Measurements from ENCODE around the gene NOTCH3. TPM values are rescaled to one million over a fixed set of nuclear protein-coding genes. Genes with fewer than 3 reads are reported as not detected.

Gene NOTCH3
- total RNA-seq, 1 experiment from 2014 or later = 164 TPM

- peaks cover 37% of the 10 kb centered on the region in 2 experiments for H3K4me1 Mint-ChIP-seq
- H2BK20ac ChIP-seq (ENCODE audit: low read depth, low read length, poor library complexity, severe bottlenecking) = no peak overlapping the region
- H2BK12ac ChIP-seq (ENCODE audit: insufficient read length, low read depth, low read length) = no peak overlapping the region
- H2BK5ac ChIP-seq (ENCODE audit: insufficient read length, low read length) = no peak overlapping the region
- H3K14ac ChIP-seq (ENCODE audit: insufficient read depth, low read length) = no peak overlapping the region
- no peak for DNase-seq
- H3K9me3 Mint-ChIP-seq = no peaks in the 10 kb centered on the region; a peak in 1 of 5 replicates
- H3K79me2 ChIP-seq (ENCODE audit: insufficient read depth, low read length) = peaks cover 12% of the 10 kb centered on the region; the same call in 1 of the 2 replicates
- H4K5ac ChIP-seq (ENCODE audit: insufficient read length, low read depth, low read length) = no peak overlapping the region
- H2AK5ac ChIP-seq (ENCODE audit: insufficient read length, low read length) = no peak overlapping the region
- peak overlapping the region in 2 of 3 experiments; percentile 51 to 96; a peak in 5 of 7 replicates for H3K27ac Mint-ChIP-seq
- no peaks in the 10 kb centered on the region for H3K79me1 ChIP-seq (ENCODE audit: insufficient read depth, low read depth, low read length, poor library complexity, severe bottlenecking)
- no peaks in the 10 kb centered on the region for H3K27me3 ChIP-seq (ENCODE audit: insufficient read depth, low read length)
- H3K4me3 Mint-ChIP-seq = peak overlapping the region; percentile 79 to 81
- H3K9me3 ChIP-seq (ENCODE audit: control insufficient read depth, low read depth, low read length) = no peaks in the 10 kb centered on the region
- no peaks in the 10 kb centered on the region for H4K20me1 ChIP-seq (ENCODE audit: control insufficient read depth, insufficient read depth, insufficient read length)
- TF ChIP-seq, protein P1, sequence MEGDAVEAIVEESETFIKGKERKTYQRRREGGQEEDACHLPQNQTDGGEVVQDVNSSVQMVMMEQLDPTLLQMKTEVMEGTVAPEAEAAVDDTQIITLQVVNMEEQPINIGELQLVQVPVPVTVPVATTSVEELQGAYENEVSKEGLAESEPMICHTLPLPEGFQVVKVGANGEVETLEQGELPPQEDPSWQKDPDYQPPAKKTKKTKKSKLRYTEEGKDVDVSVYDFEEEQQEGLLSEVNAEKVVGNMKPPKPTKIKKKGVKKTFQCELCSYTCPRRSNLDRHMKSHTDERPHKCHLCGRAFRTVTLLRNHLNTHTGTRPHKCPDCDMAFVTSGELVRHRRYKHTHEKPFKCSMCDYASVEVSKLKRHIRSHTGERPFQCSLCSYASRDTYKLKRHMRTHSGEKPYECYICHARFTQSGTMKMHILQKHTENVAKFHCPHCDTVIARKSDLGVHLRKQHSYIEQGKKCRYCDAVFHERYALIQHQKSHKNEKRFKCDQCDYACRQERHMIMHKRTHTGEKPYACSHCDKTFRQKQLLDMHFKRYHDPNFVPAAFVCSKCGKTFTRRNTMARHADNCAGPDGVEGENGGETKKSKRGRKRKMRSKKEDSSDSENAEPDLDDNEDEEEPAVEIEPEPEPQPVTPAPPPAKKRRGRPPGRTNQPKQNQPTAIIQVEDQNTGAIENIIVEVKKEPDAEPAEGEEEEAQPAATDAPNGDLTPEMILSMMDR (conservative IDR thresholded peaks at IDR 0.05) = no peak
- H3K27ac ChIP-seq (ENCODE audit: insufficient read length, low read depth, low read length) = no peak overlapping the region
- H3T11ph ChIP-seq (ENCODE audit: low read length) = no peak overlapping the region
- no peak overlapping the region for H2BK15ac ChIP-seq (ENCODE audit: low read depth, low read length)
- H3K23ac ChIP-seq (ENCODE audit: insufficient read length, low read depth, low read length) = no peak overlapping the region
- H3K23me2 ChIP-seq (ENCODE audit: insufficient read length, low read depth, low read length, poor library complexity, severe bottlenecking) = peaks cover 4% of the 10 kb centered on the region
- H2AFZ ChIP-seq (ENCODE audit: low read length) = no peak overlapping the region
- no CpG with 5 or more reads among the region's 15 CpGs for WGBS (ENCODE audit: extremely low coverage, insufficient read length, low lambda C conversion rate)
- H4K8ac ChIP-seq (replicated peaks; ENCODE audit: insufficient read length, low read depth, low read length) = no peak overlapping the region
- peaks cover 5 to 38% (median 25%) of the 10 kb centered on the region in 3 experiments; a peak in 6 of 7 replicates for H3K36me3 Mint-ChIP-seq (ENCODE audit: insufficient read depth in 1 of 3, low read depth in 3 of 3)
- H3K4me1 ChIP-seq (ENCODE audit: insufficient read depth, low read length) = peaks cover 6% of the 10 kb centered on the region; the same call in 1 of the 2 replicates
- H3K9ac ChIP-seq (ENCODE audit: extremely low read depth, insufficient read length, low read length) = peak overlapping the region; percentile 1
- no peak overlapping the region for H4K91ac ChIP-seq (ENCODE audit: insufficient read length, low read depth, low read length)
- no peak overlapping the region for H3K4ac ChIP-seq (ENCODE audit: low read depth, low read length)
- H2BK120ac ChIP-seq (ENCODE audit: low read depth, low read length, poor library complexity, severe bottlenecking) = no peak overlapping the region
- H3K27me3 Mint-ChIP-seq (ENCODE audit: low read depth) = peaks cover 5% of the 10 kb centered on the region
- peak overlapping the region; percentile 49 for H3K4me2 ChIP-seq (ENCODE audit: insufficient read depth, insufficient read length, low read length)
- H3K18ac ChIP-seq (ENCODE audit: insufficient read length, low read depth, low read length) = no peak overlapping the region
- H3K56ac ChIP-seq (ENCODE audit: insufficient read length, low read depth, low read length) = no peak overlapping the region
Observed at GRCh38 chr19:15198951-15199660, 1.7 kb downstream of the NOTCH3 start.

Measured in H9 (cell line).